HUES48 (cell line): Measurements from ENCODE around the gene PIK3R3.
"Not testable (repeated sequence)": the region's sequence is repeated elsewhere in the genome, so short reads cannot be mapped to it uniquely, and the experiment has no call there.

Source experiments
- H3K27ac ChIP-seq: one replicate; pipeline ENCODE4 v1.7.0; 2013; ENCODE audit warnings: low read depth, low read length, inconsistent platforms
- H3K27me3 ChIP-seq: 2 replicates; pipeline ENCODE4 v1.6.1; 2013; ENCODE audit warnings: mild to moderate bottlenecking, low read length; ENCODE audit not compliant: control insufficient read depth, insufficient read depth
- H3K36me3 ChIP-seq: 2 replicates; pipeline ENCODE4 v1.6.1; 2013; ENCODE audit warnings: low read length; ENCODE audit not compliant: control insufficient read depth, insufficient read depth
- H3K4me1 ChIP-seq: 2 replicates; pipeline ENCODE4 v1.6.1; 2013; ENCODE audit warnings: mild to moderate bottlenecking, low read length; ENCODE audit not compliant: control insufficient read depth, insufficient read depth
- H3K4me3 ChIP-seq: 2 replicates; pipeline ENCODE4 v1.5.1; 2013; ENCODE audit warnings: mild to moderate bottlenecking, low read depth, low read length
- H3K9ac ChIP-seq: 2 replicates; pipeline ENCODE4 v1.6.1; 2013; ENCODE audit warnings: mild to moderate bottlenecking, low read depth, low read length, moderate library complexity
- H3K9me3 ChIP-seq: 2 replicates; pipeline ENCODE4 v1.6.1; 2013; ENCODE audit warnings: low read length; ENCODE audit not compliant: control insufficient read depth, insufficient read depth

Gene PIK3R3

GRCh38 chr1:46062651-46063319, 69.6 kb downstream of the PIK3R3 start:
- H3K27ac ChIP-seq: no peak overlapping the region
- no peaks in the 10 kb centered on the region for H3K4me1 ChIP-seq
- no peak overlapping the region for H3K9ac ChIP-seq

GRCh38 chr1:46061146-46061545, 71.3 kb downstream of the PIK3R3 start:
- Histone ChIP-seq H3K4me1 (no peaks in the 10 kb centered on the region), H3K27me3 (no peaks in the 10 kb centered on the region), H3K9me3 (no peaks in the 10 kb centered on the region; the same call in 1 of the 2 replicates), H3K9ac (no peak overlapping the region), H3K27ac (no peak overlapping the region), H3K36me3 (peaks cover 19% of the 10 kb centered on the region), H3K4me3 (no peak overlapping the region)

More at GRCh38 chr1:46062651-46063319, 69.6 kb downstream of the PIK3R3 start:
- H3K9me3 ChIP-seq: no peaks in the 10 kb centered on the region; the same call in 1 of the 2 replicates
- H3K27me3 ChIP-seq: no peaks in the 10 kb centered on the region
- no peak overlapping the region for H3K4me3 ChIP-seq
- peaks cover 19% of the 10 kb centered on the region for H3K36me3 ChIP-seq

GRCh38 chr1:46058936-46059335, 73.5 kb downstream of the PIK3R3 start:
- peaks cover 19% of the 10 kb centered on the region for H3K36me3 ChIP-seq
- H3K27ac ChIP-seq: no peak overlapping the region
- no peak overlapping the region for H3K9ac ChIP-seq

GRCh38 chr1:46057781-46058180, 74.6 kb downstream of the PIK3R3 start:
- H3K27ac ChIP-seq: no peak overlapping the region
- H3K9me3 ChIP-seq: no peaks in the 10 kb centered on the region; the same call in 1 of the 2 replicates
- no peaks in the 10 kb centered on the region for H3K4me1 ChIP-seq
- no peak overlapping the region for H3K9ac ChIP-seq
- no peaks in the 10 kb centered on the region for H3K27me3 ChIP-seq
- H3K36me3 ChIP-seq: peaks cover 19% of the 10 kb centered on the region
- no peak overlapping the region for H3K4me3 ChIP-seq

More at GRCh38 chr1:46058936-46059335, 73.5 kb downstream of the PIK3R3 start:
- no peak overlapping the region for H3K4me3 ChIP-seq
- no peaks in the 10 kb centered on the region; the same call in 1 of the 2 replicates for H3K9me3 ChIP-seq
- no peaks in the 10 kb centered on the region for H3K27me3 ChIP-seq
- no peaks in the 10 kb centered on the region for H3K4me1 ChIP-seq

GRCh38 chr1:46057215-46057614, 75.2 kb downstream of the PIK3R3 start:
- not testable (repeated sequence) for H3K4me1 ChIP-seq, H3K9ac ChIP-seq, H3K9me3 ChIP-seq, H3K27ac ChIP-seq, H3K4me3 ChIP-seq, H3K27me3 ChIP-seq
- peaks cover 19% of the 10 kb centered on the region for H3K36me3 ChIP-seq

- no peaks in the 10 kb centered on the region; the same call in 1 of the 2 replicates for H3K9me3 ChIP-seq
- H3K4me3 ChIP-seq: no peak overlapping the region
- no peak overlapping the region for H3K9ac ChIP-seq
- no peaks in the 10 kb centered on the region for H3K27me3 ChIP-seq
- no peaks in the 10 kb centered on the region for H3K4me1 ChIP-seq
- no peak overlapping the region for H3K27ac ChIP-seq
- peaks cover 15% of the 10 kb centered on the region for H3K36me3 ChIP-seq
Observed at GRCh38 chr1:46056325-46056724, 76.1 kb downstream of the PIK3R3 start.

- Histone ChIP-seq H3K27ac (no peak overlapping the region), H3K9ac (no peak overlapping the region), H3K4me1 (no peaks in the 10 kb centered on the region), H3K4me3 (no peak overlapping the region), H3K36me3 (peaks cover 4% of the 10 kb centered on the region; the same call in 1 of the 2 replicates), H3K9me3 (no peaks in the 10 kb centered on the region; the same call in 1 of the 2 replicates), H3K27me3 (no peaks in the 10 kb centered on the region)
Observed at GRCh38 chr1:46053734-46054133, 78.7 kb downstream of the PIK3R3 start.

- no peak overlapping the region for H3K9ac ChIP-seq
- peaks cover 12% of the 10 kb centered on the region; the same call in 1 of the 2 replicates for H3K36me3 ChIP-seq
- H3K9me3 ChIP-seq: no peaks in the 10 kb centered on the region
- peaks cover 3% of the 10 kb centered on the region; the same call in 1 of the 2 replicates for H3K27me3 ChIP-seq
- H3K4me1 ChIP-seq: peaks cover 12% of the 10 kb centered on the region
- H3K4me3 ChIP-seq: no peak overlapping the region
- H3K27ac ChIP-seq: peak overlapping the region; percentile 15
Observed at GRCh38 chr1:46044116-46044515, 88.3 kb downstream of the PIK3R3 start.

- Histone ChIP-seq H3K36me3 (peaks cover 12% of the 10 kb centered on the region; the same call in 1 of the 2 replicates), H3K9ac (no peak overlapping the region), H3K9me3 (no peaks in the 10 kb centered on the region), H3K27me3 (peaks cover 3% of the 10 kb centered on the region; the same call in 1 of the 2 replicates), H3K4me3 (no peak overlapping the region), H3K27ac (peak overlapping the region; percentile 15), H3K4me1 (peaks cover 12% of the 10 kb centered on the region)
Observed at GRCh38 chr1:46043458-46044017, 88.9 kb downstream of the PIK3R3 start.

GRCh38 chr1:46041974-46042373, 90.5 kb downstream of the PIK3R3 start:
- Histone ChIP-seq H3K4me3 (no peak overlapping the region), H3K4me1 (peaks cover 12% of the 10 kb centered on the region), H3K9ac (no peak overlapping the region), H3K27me3 (peaks cover 3% of the 10 kb centered on the region; the same call in 1 of the 2 replicates), H3K36me3 (peaks cover 12% of the 10 kb centered on the region; the same call in 1 of the 2 replicates), H3K27ac (no peak overlapping the region), H3K9me3 (no peaks in the 10 kb centered on the region)

GRCh38 chr1:46041551-46041950, 90.9 kb downstream of the PIK3R3 start:
- H3K36me3 ChIP-seq: peaks cover 12% of the 10 kb centered on the region; the same call in 1 of the 2 replicates
- H3K9me3 ChIP-seq: no peaks in the 10 kb centered on the region
- H3K4me3 ChIP-seq: no peak overlapping the region
- H3K27me3 ChIP-seq: peaks cover 3% of the 10 kb centered on the region; the same call in 1 of the 2 replicates
- no peak overlapping the region for H3K9ac ChIP-seq
- peaks cover 12% of the 10 kb centered on the region for H3K4me1 ChIP-seq
- no peak overlapping the region for H3K27ac ChIP-seq
